ENCODE measurements around the gene S100A2. TPM values are rescaled to one million over a fixed set of nuclear protein-coding genes. Genes with fewer than 3 reads are reported as not detected.

S100A2 gene
- total and polyA plus RNA-seq, 5 experiments from 2014 or later = not detected

- Mint-ChIP-seq H3K9me3 (no peaks in the 10 kb centered on the region), H3K4me1 (peaks cover 0 to 6% (median 5%) of the 10 kb centered on the region in 4 donors), H3K4me3 (no peak overlapping the region), H3K36me3 (no peaks in the 10 kb centered on the region), H3K27ac (no peak overlapping the region), H3K27me3 (no peaks in the 10 kb centered on the region)
- DNase-seq = no peak
- POLR2A ChIA-PET = interaction anchor here (0.7 to 1.6 kb wide), 2 partner anchors 13 to 239 kb away, joined by 4 to 7 read pairs; partner anchors contain the start of gene S100A4
- ATAC-seq = no peak
Observed at GRCh38 chr1:153557877-153558276, 7.8 kb downstream of the S100A2 start.

GRCh38 chr1:153556348-153556747 lies 9.3 kb downstream of the S100A2 start:
- ATAC-seq (no peak), DNase-seq (no peak)
- Mint-ChIP-seq H3K4me1 (peaks cover 0 to 6% (median 5%) of the 10 kb centered on the region in 4 donors), H3K4me3 (no peak overlapping the region), H3K9me3 (no peaks in the 10 kb centered on the region), H3K36me3 (no peaks in the 10 kb centered on the region), H3K27me3 (no peaks in the 10 kb centered on the region), H3K27ac (no peak overlapping the region)
- POLR2A ChIA-PET = interaction anchor here (0.6 to 1.6 kb wide), 3 partner anchors 12 to 21 kb away, joined by 3 to 7 read pairs (median 3); partner anchors contain the start of genes S100A4, S100A5 and S100A6

- no peaks in the 10 kb centered on the region for H3K9me3 Mint-ChIP-seq
- H3K4me3 Mint-ChIP-seq = no peak overlapping the region
- H3K36me3 Mint-ChIP-seq = no peaks in the 10 kb centered on the region
- DNase-seq (no peak), ATAC-seq (no peak)
- peaks cover 3 to 16% (median 12%) of the 10 kb centered on the region in 4 donors for H3K4me1 Mint-ChIP-seq
- peak overlapping the region in 2 of 10 donors; percentile 10 to 25 for H3K27ac Mint-ChIP-seq
- POLR2A ChIA-PET = interaction anchor here (0.5 to 1.4 kb wide), 4 partner anchors 9 to 172 kb away, joined by 3 to 5 read pairs (median 4); partner anchors contain the start of genes S100A4 and S100A6
- no peaks in the 10 kb centered on the region for H3K27me3 Mint-ChIP-seq
Observed at GRCh38 chr1:153553830-153554541, 11.7 kb downstream of the S100A2 start.

- no peak for ATAC-seq
- DNase-seq = no peak
- no peak overlapping the region for H3K27ac Mint-ChIP-seq
- POLR2A ChIA-PET = no interaction called here
- H3K4me3 Mint-ChIP-seq = no peak overlapping the region
- peaks cover 8 to 22% (median 18%) of the 10 kb centered on the region in 4 donors for H3K4me1 Mint-ChIP-seq
- H3K9me3 Mint-ChIP-seq = no peaks in the 10 kb centered on the region
- no peaks in the 10 kb centered on the region for H3K27me3 Mint-ChIP-seq
- no peaks in the 10 kb centered on the region for H3K36me3 Mint-ChIP-seq
Observed at GRCh38 chr1:153553096-153553495, 12.5 kb downstream of the S100A2 start.

- no peaks in the 10 kb centered on the region for H3K9me3 Mint-ChIP-seq
- ATAC-seq (no peak), DNase-seq (no peak)
- H3K4me1 Mint-ChIP-seq = peaks cover 13 to 22% (median 18%) of the 10 kb centered on the region in 4 donors
- no peaks in the 10 kb centered on the region for H3K36me3 Mint-ChIP-seq
- H3K27ac Mint-ChIP-seq = no peak overlapping the region
- H3K27me3 Mint-ChIP-seq = no peaks in the 10 kb centered on the region
- no peak overlapping the region for H3K4me3 Mint-ChIP-seq
- POLR2A ChIA-PET = interaction anchor here (9.7 kb wide), 1 partner anchor 18 kb away, joined by 340 read pairs; the partner anchor contains the start of gene S100A6
Observed at GRCh38 chr1:153552335-153552734, 13.3 kb downstream of the S100A2 start.

- Mint-ChIP-seq H3K4me1 (peaks cover 18 to 30% (median 28%) of the 10 kb centered on the region in 4 donors), H3K27ac (peak overlapping the region in 1 of 10 donors; percentile 41), H3K4me3 (peak overlapping the region in 1 of 10 donors; percentile 25), H3K36me3 (no peaks in the 10 kb centered on the region), H3K27me3 (no peaks in the 10 kb centered on the region), H3K9me3 (no peaks in the 10 kb centered on the region)
- DNase-seq = no peak
- no peak for ATAC-seq
- POLR2A ChIA-PET = interaction anchor here (0.9 to 9.7 kb wide), 2 partner anchors 16 to 68 kb away, joined by 3 to 340 read pairs; partner anchors contain the start of gene S100A6
Observed at GRCh38 chr1:153550827-153551500, 14.7 kb downstream of the S100A2 start.

GRCh38 chr1:153550398-153550758 lies 15.3 kb downstream of the S100A2 start:
- H3K27me3 Mint-ChIP-seq = no peaks in the 10 kb centered on the region
- ATAC-seq (no peak), DNase-seq (no peak)
- no peaks in the 10 kb centered on the region for H3K36me3 Mint-ChIP-seq
- peak overlapping the region in 1 of 10 donors; percentile 28 for H3K4me3 Mint-ChIP-seq
- H3K9me3 Mint-ChIP-seq = no peaks in the 10 kb centered on the region
- peaks cover 24 to 36% (median 34%) of the 10 kb centered on the region in 4 donors for H3K4me1 Mint-ChIP-seq
- POLR2A ChIA-PET = interaction anchor here (0.6 to 9.7 kb wide), 2 partner anchors 16 to 1057 kb away, joined by 5 to 340 read pairs; partner anchors contain the start of gene S100A6
- H3K27ac Mint-ChIP-seq = peak overlapping the region in 2 of 10 donors; percentile 19 to 68

GRCh38 chr1:153549741-153550397 lies 15.8 kb downstream of the S100A2 start:
- Mint-ChIP-seq H3K27me3 (no peaks in the 10 kb centered on the region), H3K9me3 (no peaks in the 10 kb centered on the region), H3K36me3 (peaks cover 0 to 2% (median 2%) of the 10 kb centered on the region in 3 donors), H3K4me1 (peaks cover 29 to 41% (median 39%) of the 10 kb centered on the region in 4 donors), H3K27ac (peak overlapping the region in 4 of 10 donors; percentile 19 to 68 (median 51)), H3K4me3 (peak overlapping the region in 1 of 10 donors; percentile 28)
- POLR2A ChIA-PET = interaction anchor here (0.6 to 9.7 kb wide), 2 partner anchors 15 to 1057 kb away, joined by 5 to 340 read pairs; partner anchors contain the start of gene S100A6
- ATAC-seq (no peak), DNase-seq (no peak)

- no peak for DNase-seq
- peaks cover 0 to 8% (median 5%) of the 10 kb centered on the region in 3 donors for H3K36me3 Mint-ChIP-seq
- H3K4me3 Mint-ChIP-seq = peak within 1 kb of the TSS in 1 of 10 donors; percentile 6
- H3K27me3 Mint-ChIP-seq = no peaks in the 10 kb centered on the region
- POLR2A ChIA-PET = interaction anchor here (0.6 to 9.7 kb wide), 2 partner anchors 14 to 15 kb away, joined by 4 to 340 read pairs; partner anchors contain the start of gene S100A6
- no peaks in the 10 kb centered on the region for H3K9me3 Mint-ChIP-seq
- ATAC-seq = no peak
- H3K4me1 Mint-ChIP-seq = peaks cover 37 to 50% (median 47%) of the 10 kb centered on the region in 4 donors
- H3K27ac Mint-ChIP-seq = peak within 1 kb of the TSS in 9 of 10 donors; percentile 29 to 80 (median 60)
Observed at GRCh38 chr1:153548722-153549688, 16.6 kb downstream of the S100A2 start, which contains the start of gene S100A3. TSS of gene S100A3 (minus strand) at chr1:153549258. CDS start at chr1:153548485, 773 bp downstream.

GRCh38 chr1:153547560-153548551 lies 17.8 kb downstream of the S100A2 start:
- no peaks in the 10 kb centered on the region for H3K27me3 Mint-ChIP-seq
- no peak overlapping the region for H3K4me3 Mint-ChIP-seq
- ATAC-seq (no peak), DNase-seq (no peak)
- H3K36me3 Mint-ChIP-seq = peaks cover 0 to 19% (median 12%) of the 10 kb centered on the region in 3 donors
- POLR2A ChIA-PET = interaction anchor here (0.6 to 9.7 kb wide), 2 partner anchors 13 to 15 kb away, joined by 4 to 340 read pairs; partner anchors contain the start of gene S100A6
- H3K9me3 Mint-ChIP-seq = no peaks in the 10 kb centered on the region
- H3K27ac Mint-ChIP-seq = peak overlapping the region in 6 of 10 donors; percentile 29 to 80 (median 65)
- peaks cover 39 to 57% (median 56%) of the 10 kb centered on the region in 4 donors for H3K4me1 Mint-ChIP-seq
